NT2/D1 (cell line): Measurements from ENCODE around the gene NPSR1.

Experiments used
- DNase-seq: peaks from one replicate; pipeline ENCODE4 v3.0.0-alpha.2; 2011; ENCODE audit warnings: low read depth, low spot score
- H3K27me3 ChIP-seq: 2 replicates; pipeline ENCODE4 v1.6.0; 2011; ENCODE audit warnings: mild to moderate bottlenecking; ENCODE audit not compliant: insufficient read length, insufficient read depth
- H3K36me3 ChIP-seq: 2 replicates; pipeline ENCODE4 v1.6.1; 2011; ENCODE audit warnings: mild to moderate bottlenecking, low read length, mixed read lengths; ENCODE audit not compliant: insufficient read depth, insufficient read length
- H3K4me1 ChIP-seq: 2 replicates; pipeline ENCODE4 v1.5.1; 2011; ENCODE audit not compliant: insufficient read depth, insufficient read length
- H3K4me3 ChIP-seq: 2 replicates; pipeline ENCODE4 v1.5.1; 2011; ENCODE audit warnings: low read depth; ENCODE audit not compliant: insufficient read length
- H3K9ac ChIP-seq: 2 replicates; pipeline ENCODE4 v1.6.0; 2011; ENCODE audit warnings: low read depth; ENCODE audit not compliant: insufficient read length
- H3K9me3 ChIP-seq: 2 replicates; pipeline ENCODE4 v1.5.1; 2011; ENCODE audit warnings: mild to moderate bottlenecking, low read length; ENCODE audit not compliant: insufficient read depth
- SUZ12 ChIP-seq: IDR thresholded peaks from 2 replicates; pipeline ENCODE4 v1.6.1; 2011; ENCODE audit not compliant: insufficient read length, insufficient read depth; ENCODE audit errors: extremely low read depth
- YY1 ChIP-seq: IDR thresholded peaks from 2 replicates; pipeline ENCODE4 v1.6.1; 2011; ENCODE audit not compliant: insufficient read length, insufficient read depth
- ZNF274 ChIP-seq: IDR thresholded peaks from 2 replicates; pipeline ENCODE4 v1.6.1; 2011; ENCODE audit warnings: mild to moderate bottlenecking, low read depth, low read length

NPSR1 gene

GRCh38 chr7:34837316-34837715, 179.3 kb downstream of the NPSR1 start:
- Histone ChIP-seq H3K4me1 (no peaks in the 10 kb centered on the region), H3K9me3 (peaks cover 6% of the 10 kb centered on the region; the same call in 1 of the 2 replicates), H3K36me3 (no peaks in the 10 kb centered on the region), H3K9ac (no peak overlapping the region), H3K27me3 (no peaks in the 10 kb centered on the region), H3K4me3 (no peak overlapping the region)
- TF ChIP-seq YY1 (no peak), SUZ12 (no peak), ZNF274 (no peak)
- no peak for DNase-seq

GRCh38 chr7:34837801-34838201, 179.8 kb downstream of the NPSR1 start:
- DNase-seq: no peak
- H3K9ac ChIP-seq: no peak overlapping the region
- peaks cover 6% of the 10 kb centered on the region for H3K9me3 ChIP-seq
- no peaks in the 10 kb centered on the region for H3K27me3 ChIP-seq
- TF ChIP-seq ZNF274 (no peak), SUZ12 (no peak), YY1 (no peak)
- H3K4me3 ChIP-seq: no peak overlapping the region
- H3K36me3 ChIP-seq: no peaks in the 10 kb centered on the region
- no peaks in the 10 kb centered on the region for H3K4me1 ChIP-seq

- H3K9me3 ChIP-seq: peaks cover 11% of the 10 kb centered on the region
- no peaks in the 10 kb centered on the region for H3K4me1 ChIP-seq
- DNase-seq: no peak
- no peak overlapping the region for H3K4me3 ChIP-seq
- H3K36me3 ChIP-seq: no peaks in the 10 kb centered on the region
- TF ChIP-seq YY1 (no peak), SUZ12 (no peak), ZNF274 (no peak)
- H3K27me3 ChIP-seq: no peaks in the 10 kb centered on the region
- no peak overlapping the region for H3K9ac ChIP-seq
Observed at GRCh38 chr7:34838329-34838728, 180.3 kb downstream of the NPSR1 start.

- H3K4me3 ChIP-seq: no peak overlapping the region
- H3K36me3 ChIP-seq: no peaks in the 10 kb centered on the region
- DNase-seq: no peak
- H3K27me3 ChIP-seq: no peaks in the 10 kb centered on the region
- H3K9ac ChIP-seq: no peak overlapping the region
- H3K9me3 ChIP-seq: peaks cover 16% of the 10 kb centered on the region
- no peak for TF ChIP-seq ZNF274
- no peak for TF ChIP-seq SUZ12
- no peak for TF ChIP-seq YY1
- H3K4me1 ChIP-seq: no peaks in the 10 kb centered on the region
Observed at GRCh38 chr7:34839645-34840044, 181.6 kb downstream of the NPSR1 start.

GRCh38 chr7:34840176-34840785, 182.3 kb downstream of the NPSR1 start:
- no peak overlapping the region for H3K9ac ChIP-seq
- H3K4me1 ChIP-seq: no peaks in the 10 kb centered on the region
- no peaks in the 10 kb centered on the region for H3K27me3 ChIP-seq
- H3K36me3 ChIP-seq: no peaks in the 10 kb centered on the region
- peaks cover 16% of the 10 kb centered on the region for H3K9me3 ChIP-seq
- no peak overlapping the region for H3K4me3 ChIP-seq
- DNase-seq: no peak
- no peak for TF ChIP-seq SUZ12
- TF ChIP-seq ZNF274: no peak
- no peak for TF ChIP-seq YY1

GRCh38 chr7:34841326-34841725, 183.3 kb downstream of the NPSR1 start:
- Histone ChIP-seq H3K9ac (no peak overlapping the region), H3K4me3 (no peak overlapping the region), H3K4me1 (no peaks in the 10 kb centered on the region), H3K9me3 (peaks cover 16% of the 10 kb centered on the region), H3K36me3 (no peaks in the 10 kb centered on the region), H3K27me3 (no peaks in the 10 kb centered on the region)
- DNase-seq: no peak
- TF ChIP-seq ZNF274 (no peak), SUZ12 (no peak), YY1 (no peak)

DNA sequence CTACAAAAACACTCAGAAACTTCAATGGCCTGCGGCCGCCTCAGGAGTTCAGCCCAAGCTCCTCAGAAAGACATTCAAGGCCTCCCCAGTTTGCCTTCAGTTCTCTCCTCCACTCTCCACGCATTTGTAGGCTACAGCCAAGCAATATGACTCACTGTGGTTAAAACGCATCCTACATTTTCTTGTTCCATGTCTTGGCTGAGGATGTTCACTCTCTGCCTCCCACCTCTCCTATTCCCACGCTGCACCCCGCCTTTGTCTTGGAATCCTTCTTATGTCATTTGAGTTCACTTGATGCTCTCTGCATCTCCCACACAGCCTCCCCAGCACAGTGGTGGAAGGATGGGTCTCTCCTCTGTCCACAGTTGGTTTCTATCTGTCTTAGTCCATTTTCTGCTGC, 184.8 kb downstream of the NPSR1 start:
- H3K4me3 ChIP-seq: no peak overlapping the region
- peaks cover 16% of the 10 kb centered on the region for H3K9me3 ChIP-seq
- no peak overlapping the region for H3K9ac ChIP-seq
- no peak for DNase-seq
- H3K4me1 ChIP-seq: no peaks in the 10 kb centered on the region
- no peak for TF ChIP-seq ZNF274
- TF ChIP-seq YY1: no peak
- TF ChIP-seq SUZ12: no peak
- no peaks in the 10 kb centered on the region for H3K36me3 ChIP-seq
- H3K27me3 ChIP-seq: no peaks in the 10 kb centered on the region

- DNase-seq: no peak
- no peak overlapping the region for H3K4me3 ChIP-seq
- TF ChIP-seq ZNF274 (no peak), YY1 (no peak), SUZ12 (no peak)
- H3K4me1 ChIP-seq: no peaks in the 10 kb centered on the region
- H3K9ac ChIP-seq: no peak overlapping the region
- H3K36me3 ChIP-seq: no peaks in the 10 kb centered on the region
- H3K27me3 ChIP-seq: no peaks in the 10 kb centered on the region
- H3K9me3 ChIP-seq: peaks cover 14% of the 10 kb centered on the region
Observed at GRCh38 chr7:34844406-34844805, 186.4 kb downstream of the NPSR1 start.
